ENCODE measurements around the gene UBE2Q1. TPM values are rescaled to one million over a fixed set of nuclear protein-coding genes. Genes with fewer than 3 reads are reported as not detected.

UBE2Q1 gene
- total RNA-seq, 1 experiment from 2014 or later, result 62.7 TPM

DNA sequence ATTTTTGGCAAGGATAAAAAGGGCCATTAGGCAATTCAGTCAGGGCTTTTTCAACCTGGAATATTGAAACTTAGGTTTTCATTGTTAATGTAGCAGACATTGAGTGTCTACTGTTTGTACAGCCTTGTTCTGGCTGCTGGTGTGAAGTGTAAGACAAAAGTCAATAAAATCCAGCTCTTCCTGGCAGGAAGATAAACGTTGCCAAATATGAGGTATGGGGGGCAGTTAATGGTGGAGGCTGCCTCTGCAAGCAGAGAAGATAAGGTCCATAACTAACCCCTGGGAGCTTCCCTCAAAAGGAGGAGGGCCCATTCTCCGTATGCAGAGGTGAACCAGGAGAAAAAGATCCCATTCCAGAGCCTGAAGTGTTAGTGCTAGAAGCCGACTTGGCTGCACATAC, 36.8 kb downstream of the UBE2Q1 start (continued):
- TF ChIP-seq NFE2L1 (CRISPR knock-in tag; IDR thresholded peaks at IDR 0.05), result no peak
- no peak for TF ChIP-seq ZNF317 (CRISPR knock-in tag; IDR thresholded peaks at IDR 0.05; ENCODE audit: borderline replicate concordance, low read depth)
- TF ChIP-seq GABPB1 (CRISPR knock-in tag; IDR thresholded peaks at IDR 0.05), result no peak
- TF ChIP-seq, protein P1, sequence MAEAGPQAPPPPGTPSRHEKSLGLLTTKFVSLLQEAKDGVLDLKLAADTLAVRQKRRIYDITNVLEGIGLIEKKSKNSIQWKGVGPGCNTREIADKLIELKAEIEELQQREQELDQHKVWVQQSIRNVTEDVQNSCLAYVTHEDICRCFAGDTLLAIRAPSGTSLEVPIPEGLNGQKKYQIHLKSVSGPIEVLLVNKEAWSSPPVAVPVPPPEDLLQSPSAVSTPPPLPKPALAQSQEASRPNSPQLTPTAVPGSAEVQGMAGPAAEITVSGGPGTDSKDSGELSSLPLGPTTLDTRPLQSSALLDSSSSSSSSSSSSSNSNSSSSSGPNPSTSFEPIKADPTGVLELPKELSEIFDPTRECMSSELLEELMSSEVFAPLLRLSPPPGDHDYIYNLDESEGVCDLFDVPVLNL (CRISPR knock-in tag; IDR thresholded peaks at IDR 0.05; ENCODE audit: borderline replicate concordance, low read depth), result no peak
- TF ChIP-seq NFYB (CRISPR knock-in tag; conservative IDR thresholded peaks at IDR 0.05; ENCODE audit: low read depth), result no peak
- no peak for TF ChIP-seq JAZF1 (CRISPR knock-in tag; IDR thresholded peaks at IDR 0.05)

- Mint-ChIP-seq H3K4me3 (no peak overlapping the region), H3K4me1 (0 out of 2 replicates have a peak, but pooled peaks cover 3% of the 10 kb centered on the region), H3K36me3 (no peaks in the 10 kb centered on the region), H3K27me3 (ENCODE audit: low read depth) (no peaks in the 10 kb centered on the region), H3K27ac (no peak overlapping the region), H3K9me3 (no peaks in the 10 kb centered on the region)
- DNase-seq (ENCODE audit: low spot score), result no peak
- ATAC-seq, result no peak
- ChIA-PET CTCF (interaction anchor here (0.9 to 1.3 kb wide), 2 partner anchors 26 to 300 kb away, joined by 3 to 4 read pairs; no protein-coding TSS in a partner anchor), POLR2A (no interaction called here)
- TF ChIP-seq ERG (CRISPR knock-in tag; IDR thresholded peaks at IDR 0.05) (no peak), SMAD3 (CRISPR knock-in tag; IDR thresholded peaks at IDR 0.05; ENCODE audit: borderline replicate concordance) (no peak), ETV6 (CRISPR knock-in tag; IDR thresholded peaks at IDR 0.05) (no peak), ZNF317 (CRISPR knock-in tag; IDR thresholded peaks at IDR 0.05; ENCODE audit: borderline replicate concordance, low read depth) (no peak), TCF7 (CRISPR knock-in tag; IDR thresholded peaks at IDR 0.05; ENCODE audit: low read depth) (no peak), SP1 (CRISPR knock-in tag; conservative IDR thresholded peaks at IDR 0.05) (no peak), MLX (CRISPR knock-in tag; IDR thresholded peaks at IDR 0.05) (no peak), ATF1 (CRISPR knock-in tag; IDR thresholded peaks at IDR 0.05) (no peak), MXD4 (CRISPR knock-in tag; IDR thresholded peaks at IDR 0.05; ENCODE audit: borderline replicate concordance) (no peak), FOXJ3 (CRISPR knock-in tag; IDR thresholded peaks at IDR 0.05; ENCODE audit: borderline replicate concordance) (no peak), SOX15 (CRISPR knock-in tag; IDR thresholded peaks at IDR 0.05) (no peak), ZNF263 (CRISPR knock-in tag; IDR thresholded peaks at IDR 0.05; ENCODE audit: low read depth) (no peak), FOXP4 (CRISPR knock-in tag; IDR thresholded peaks at IDR 0.05) (no peak)
- TF ChIP-seq, protein P2, sequence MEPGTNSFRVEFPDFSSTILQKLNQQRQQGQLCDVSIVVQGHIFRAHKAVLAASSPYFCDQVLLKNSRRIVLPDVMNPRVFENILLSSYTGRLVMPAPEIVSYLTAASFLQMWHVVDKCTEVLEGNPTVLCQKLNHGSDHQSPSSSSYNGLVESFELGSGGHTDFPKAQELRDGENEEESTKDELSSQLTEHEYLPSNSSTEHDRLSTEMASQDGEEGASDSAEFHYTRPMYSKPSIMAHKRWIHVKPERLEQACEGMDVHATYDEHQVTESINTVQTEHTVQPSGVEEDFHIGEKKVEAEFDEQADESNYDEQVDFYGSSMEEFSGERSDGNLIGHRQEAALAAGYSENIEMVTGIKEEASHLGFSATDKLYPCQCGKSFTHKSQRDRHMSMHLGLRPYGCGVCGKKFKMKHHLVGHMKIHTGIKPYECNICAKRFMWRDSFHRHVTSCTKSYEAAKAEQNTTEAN (CRISPR knock-in tag; IDR thresholded peaks at IDR 0.05), result no peak
- TF ChIP-seq, protein P3, sequence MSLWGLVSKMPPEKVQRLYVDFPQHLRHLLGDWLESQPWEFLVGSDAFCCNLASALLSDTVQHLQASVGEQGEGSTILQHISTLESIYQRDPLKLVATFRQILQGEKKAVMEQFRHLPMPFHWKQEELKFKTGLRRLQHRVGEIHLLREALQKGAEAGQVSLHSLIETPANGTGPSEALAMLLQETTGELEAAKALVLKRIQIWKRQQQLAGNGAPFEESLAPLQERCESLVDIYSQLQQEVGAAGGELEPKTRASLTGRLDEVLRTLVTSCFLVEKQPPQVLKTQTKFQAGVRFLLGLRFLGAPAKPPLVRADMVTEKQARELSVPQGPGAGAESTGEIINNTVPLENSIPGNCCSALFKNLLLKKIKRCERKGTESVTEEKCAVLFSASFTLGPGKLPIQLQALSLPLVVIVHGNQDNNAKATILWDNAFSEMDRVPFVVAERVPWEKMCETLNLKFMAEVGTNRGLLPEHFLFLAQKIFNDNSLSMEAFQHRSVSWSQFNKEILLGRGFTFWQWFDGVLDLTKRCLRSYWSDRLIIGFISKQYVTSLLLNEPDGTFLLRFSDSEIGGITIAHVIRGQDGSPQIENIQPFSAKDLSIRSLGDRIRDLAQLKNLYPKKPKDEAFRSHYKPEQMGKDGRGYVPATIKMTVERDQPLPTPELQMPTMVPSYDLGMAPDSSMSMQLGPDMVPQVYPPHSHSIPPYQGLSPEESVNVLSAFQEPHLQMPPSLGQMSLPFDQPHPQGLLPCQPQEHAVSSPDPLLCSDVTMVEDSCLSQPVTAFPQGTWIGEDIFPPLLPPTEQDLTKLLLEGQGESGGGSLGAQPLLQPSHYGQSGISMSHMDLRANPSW (CRISPR knock-in tag; conservative IDR thresholded peaks at IDR 0.05; ENCODE audit: low read depth), result no peak
- TF ChIP-seq, protein P4, sequence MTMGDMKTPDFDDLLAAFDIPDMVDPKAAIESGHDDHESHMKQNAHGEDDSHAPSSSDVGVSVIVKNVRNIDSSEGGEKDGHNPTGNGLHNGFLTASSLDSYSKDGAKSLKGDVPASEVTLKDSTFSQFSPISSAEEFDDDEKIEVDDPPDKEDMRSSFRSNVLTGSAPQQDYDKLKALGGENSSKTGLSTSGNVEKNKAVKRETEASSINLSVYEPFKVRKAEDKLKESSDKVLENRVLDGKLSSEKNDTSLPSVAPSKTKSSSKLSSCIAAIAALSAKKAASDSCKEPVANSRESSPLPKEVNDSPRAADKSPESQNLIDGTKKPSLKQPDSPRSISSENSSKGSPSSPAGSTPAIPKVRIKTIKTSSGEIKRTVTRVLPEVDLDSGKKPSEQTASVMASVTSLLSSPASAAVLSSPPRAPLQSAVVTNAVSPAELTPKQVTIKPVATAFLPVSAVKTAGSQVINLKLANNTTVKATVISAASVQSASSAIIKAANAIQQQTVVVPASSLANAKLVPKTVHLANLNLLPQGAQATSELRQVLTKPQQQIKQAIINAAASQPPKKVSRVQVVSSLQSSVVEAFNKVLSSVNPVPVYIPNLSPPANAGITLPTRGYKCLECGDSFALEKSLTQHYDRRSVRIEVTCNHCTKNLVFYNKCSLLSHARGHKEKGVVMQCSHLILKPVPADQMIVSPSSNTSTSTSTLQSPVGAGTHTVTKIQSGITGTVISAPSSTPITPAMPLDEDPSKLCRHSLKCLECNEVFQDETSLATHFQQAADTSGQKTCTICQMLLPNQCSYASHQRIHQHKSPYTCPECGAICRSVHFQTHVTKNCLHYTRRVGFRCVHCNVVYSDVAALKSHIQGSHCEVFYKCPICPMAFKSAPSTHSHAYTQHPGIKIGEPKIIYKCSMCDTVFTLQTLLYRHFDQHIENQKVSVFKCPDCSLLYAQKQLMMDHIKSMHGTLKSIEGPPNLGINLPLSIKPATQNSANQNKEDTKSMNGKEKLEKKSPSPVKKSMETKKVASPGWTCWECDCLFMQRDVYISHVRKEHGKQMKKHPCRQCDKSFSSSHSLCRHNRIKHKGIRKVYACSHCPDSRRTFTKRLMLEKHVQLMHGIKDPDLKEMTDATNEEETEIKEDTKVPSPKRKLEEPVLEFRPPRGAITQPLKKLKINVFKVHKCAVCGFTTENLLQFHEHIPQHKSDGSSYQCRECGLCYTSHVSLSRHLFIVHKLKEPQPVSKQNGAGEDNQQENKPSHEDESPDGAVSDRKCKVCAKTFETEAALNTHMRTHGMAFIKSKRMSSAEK (CRISPR knock-in tag; IDR thresholded peaks at IDR 0.05; ENCODE audit: borderline replicate concordance), result no peak
- TF ChIP-seq, protein P5, sequence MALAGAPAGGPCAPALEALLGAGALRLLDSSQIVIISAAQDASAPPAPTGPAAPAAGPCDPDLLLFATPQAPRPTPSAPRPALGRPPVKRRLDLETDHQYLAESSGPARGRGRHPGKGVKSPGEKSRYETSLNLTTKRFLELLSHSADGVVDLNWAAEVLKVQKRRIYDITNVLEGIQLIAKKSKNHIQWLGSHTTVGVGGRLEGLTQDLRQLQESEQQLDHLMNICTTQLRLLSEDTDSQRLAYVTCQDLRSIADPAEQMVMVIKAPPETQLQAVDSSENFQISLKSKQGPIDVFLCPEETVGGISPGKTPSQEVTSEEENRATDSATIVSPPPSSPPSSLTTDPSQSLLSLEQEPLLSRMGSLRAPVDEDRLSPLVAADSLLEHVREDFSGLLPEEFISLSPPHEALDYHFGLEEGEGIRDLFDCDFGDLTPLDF (CRISPR knock-in tag; IDR thresholded peaks at IDR 0.05), result no peak
These were observed 38.1 kb downstream of the UBE2Q1 start for GRCh38 chr1:154520333-154520732.

All from WTC11 (cell line).